H1 (cell line): ENCODE results near the gene FARS2. TPM values are rescaled to one million over a fixed set of nuclear protein-coding genes. Genes with fewer than 3 reads are reported as not detected.

Experiments
- CTCF ChIA-PET: fragments of 300-600 bp; sonication (Branson Sonifier 250); formaldehyde crosslinking; loops from one replicate; lab custom pipeline; 2021; ENCODE audit not compliant: partially characterized antibody; lab: Charles Lee
- POLR2A ChIA-PET: fragments of 300-600 bp; sonication (Branson Sonifier 250); formaldehyde crosslinking; loops from one replicate; lab custom pipeline; 2021; ENCODE audit warnings: inconsistent platforms; ENCODE audit not compliant: partially characterized antibody; lab: Charles Lee
- DNase-seq, 2 experiments: peaks; one replicate each; pipeline versions ENCODE4 v3.0.0 to v3.0.0-alpha.2; 2010 to 2022; ENCODE audit warnings: low spot score in 2 of 2, low read depth in 1 of 2, mixed read lengths in 1 of 2
- FAIRE-seq: peaks from 2 replicates; lab custom pipeline; 2011; peaks lifted over from hg19 to GRCh38; lab: Jason Lieb, UNC
- H2AFZ ChIP-seq: 2 replicates; pipeline ENCODE4 v1.8.1; 2012; ENCODE audit warnings: low read length, inconsistent platforms
- H2AK5ac ChIP-seq: 2 replicates; pipeline ENCODE4 v1.6.1; 2013; ENCODE audit warnings: low read depth, low read length
- H2BK120ac ChIP-seq: replicated peaks from 2 replicates; pipeline ENCODE3; 2013; ENCODE audit warnings: low read depth, low read length, inconsistent platforms
- H2BK12ac ChIP-seq: 2 replicates; pipeline ENCODE4 v1.6.1; 2013; ENCODE audit warnings: low read depth, low read length
- H2BK15ac ChIP-seq: 2 replicates; pipeline ENCODE4 v1.6.1; 2013; ENCODE audit warnings: low read length
- H2BK20ac ChIP-seq: 2 replicates; pipeline ENCODE4 v1.6.1; 2013; ENCODE audit warnings: low read length
- H2BK5ac ChIP-seq: 2 replicates; pipeline ENCODE4 v1.6.1; 2013; ENCODE audit warnings: low read depth, low read length
- H3K14ac ChIP-seq: 2 replicates; pipeline ENCODE4 v1.6.1; 2013; ENCODE audit warnings: inconsistent platforms; ENCODE audit not compliant: insufficient read length
- H3K18ac ChIP-seq: 2 replicates; pipeline ENCODE4 v1.6.1; 2013; ENCODE audit warnings: low read length; ENCODE audit errors: extremely low read depth
- H3K23ac ChIP-seq: 2 replicates; pipeline ENCODE4 v1.6.1; 2013; ENCODE audit warnings: inconsistent platforms; ENCODE audit not compliant: insufficient read length
- H3K23me2 ChIP-seq: 2 replicates; pipeline ENCODE4 v1.6.1; 2013; ENCODE audit warnings: low read depth, low read length
- H3K27ac ChIP-seq: 2 replicates; pipeline ENCODE4 v1.6.1; 2011; ENCODE audit warnings: low read depth, low read length, inconsistent platforms
- H3K27me3 ChIP-seq, 4 experiments: replicated peaks in 1 of 4; 1 replicate in 1 of 4; 2 replicates in 3 of 4; pipeline versions ENCODE4 v1.6.1 to v1.8.1; 2011 to 2013; ENCODE audit warnings: low read length in 3 of 4, mild to moderate bottlenecking in 3 of 4, inconsistent platforms in 2 of 4, mixed read lengths in 2 of 4, moderate library complexity in 1 of 4; ENCODE audit not compliant: control insufficient read depth in 3 of 4, insufficient read depth in 3 of 4; ENCODE audit errors: extremely low read depth in 1 of 4
- H3K36me3 ChIP-seq, 4 experiments: 2 replicates each; pipeline versions ENCODE4 v1.6.1 to v1.8.1; 2011 to 2013; ENCODE audit warnings: mild to moderate bottlenecking in 4 of 4, low read length in 3 of 4, moderate library complexity in 2 of 4, control low read depth in 1 of 4, inconsistent platforms in 1 of 4; ENCODE audit not compliant: insufficient read depth in 4 of 4, control insufficient read depth in 2 of 4
- H3K4ac ChIP-seq: replicated peaks from 2 replicates; pipeline ENCODE3; 2013; ENCODE audit warnings: low read length, low read depth, mixed read lengths, inconsistent platforms; ENCODE audit not compliant: insufficient read length
- H3K4me1 ChIP-seq, 4 experiments: replicated peaks in 1 of 4; 1 replicate in 1 of 4; 2 replicates in 3 of 4; pipeline versions ENCODE4 v1.6.1 to v1.8.1; 2011 to 2013; ENCODE audit warnings: low read length in 3 of 4, inconsistent platforms in 2 of 4, mixed read lengths in 1 of 4; ENCODE audit not compliant: insufficient read depth in 4 of 4, control insufficient read depth in 3 of 4
- H3K4me2 ChIP-seq, 2 experiments: 2 replicates each; pipeline versions ENCODE4 v1.6.1 to v1.8.1; 2011 to 2013; ENCODE audit warnings: low read depth in 2 of 2, low read length in 2 of 2, control low read depth in 1 of 2, inconsistent platforms in 1 of 2, mild to moderate bottlenecking in 1 of 2; ENCODE audit not compliant: insufficient read depth in 1 of 2
- H3K4me3 ChIP-seq, 4 experiments: fragments of 200-600, 300-600 bp in 1 of 4; sonication (generic), shearing (Covaris generic), sonication (Bioruptor Twin) in 1 of 4; 2 replicates each; pipeline versions ENCODE4 v1.5.1 to v1.8.1; 2011 to 2016; ENCODE audit warnings: low read length in 4 of 4, low read depth in 3 of 4, control low read depth in 2 of 4, inconsistent platforms in 2 of 4, mild to moderate bottlenecking in 2 of 4, mixed read lengths in 1 of 4, moderate library complexity in 1 of 4; ENCODE audit not compliant: insufficient read depth in 2 of 4; ENCODE audit errors: extremely low read depth in 1 of 4
- H3K56ac ChIP-seq: replicated peaks from 2 replicates; pipeline ENCODE3; 2013; ENCODE audit warnings: low read depth, mild to moderate bottlenecking, mixed read lengths, low read length, inconsistent platforms; ENCODE audit not compliant: insufficient read length
- H3K79me1 ChIP-seq: 2 replicates; pipeline ENCODE4 v1.6.1; 2013; ENCODE audit warnings: low read depth, low read length, control low read depth
- H3K79me2 ChIP-seq, 2 experiments: 2 replicates each; pipeline versions ENCODE4 v1.6.1 to v1.8.1; 2012 to 2013; ENCODE audit warnings: low read length in 2 of 2, mild to moderate bottlenecking in 2 of 2, inconsistent platforms in 1 of 2; ENCODE audit not compliant: insufficient read depth in 2 of 2, control insufficient read depth in 1 of 2
- H3K9ac ChIP-seq, 4 experiments: replicated peaks in 1 of 4; 1 replicate in 1 of 4; 2 replicates in 3 of 4; pipeline versions ENCODE4 v1.6.1 to v1.8.1; 2011 to 2013; ENCODE audit warnings: low read depth in 3 of 4, low read length in 3 of 4, control low read depth in 2 of 4, mild to moderate bottlenecking in 2 of 4, moderate library complexity in 2 of 4, inconsistent platforms in 1 of 4; ENCODE audit errors: extremely low read depth in 1 of 4
- H3K9me3 ChIP-seq, 2 experiments: 2 replicates each; pipeline versions ENCODE4 v1.6.1 to v1.8.1; 2012 to 2013; ENCODE audit warnings: mild to moderate bottlenecking in 2 of 2, moderate library complexity in 2 of 2, control low read depth in 1 of 2, inconsistent platforms in 1 of 2, low read depth in 1 of 2, low read length in 1 of 2, mixed read lengths in 1 of 2; ENCODE audit not compliant: insufficient read depth in 2 of 2
- H4K20me1 ChIP-seq, 2 experiments: replicated peaks in 1 of 2; 2 replicates each; pipeline versions ENCODE3 to v1.8.1; 2011 to 2013; ENCODE audit warnings: inconsistent platforms in 2 of 2, low read length in 2 of 2, mild to moderate bottlenecking in 1 of 2; ENCODE audit not compliant: insufficient read depth in 2 of 2, control insufficient read depth in 1 of 2
- H4K5ac ChIP-seq: 2 replicates; pipeline ENCODE4 v1.6.1; 2013; ENCODE audit warnings: low read length, low read depth, mixed read lengths, inconsistent platforms; ENCODE audit not compliant: insufficient read length
- H4K8ac ChIP-seq: 2 replicates; pipeline ENCODE4 v1.8.0; 2013; ENCODE audit warnings: mild to moderate bottlenecking, moderate library complexity, low read length, inconsistent platforms; ENCODE audit not compliant: insufficient read depth; ENCODE audit errors: extremely low read depth
- H4K91ac ChIP-seq: replicated peaks from 2 replicates; pipeline ENCODE3; 2013; ENCODE audit warnings: low read length, mixed read lengths, inconsistent platforms; ENCODE audit not compliant: insufficient read length
- POLR2AphosphoS5 ChIP-seq: IDR thresholded peaks from 2 replicates; pipeline ENCODE4 v1.6.1; 2011; ENCODE audit warnings: low read depth, low read length
- SUZ12 ChIP-seq: fragments of 200-600 bp; sonication (generic); IDR thresholded peaks from 2 replicates; pipeline ENCODE4 v1.6.1; 2012; ENCODE audit warnings: mild to moderate bottlenecking, inconsistent platforms, low read length, moderate library complexity, mixed read lengths
- WGBS, 2 experiments: shearing (Covaris generic) in 1 of 2; methylation state at CpG; one replicate each; pipeline versions ENCODE4 v1.1.6 to v1.1.7; 2013 to 2015; ENCODE audit warnings: low lambda C conversion rate in 2 of 2, mixed read lengths in 2 of 2, inconsistent platforms in 1 of 2, low coverage in 1 of 2, missing lambda C conversion rate in 1 of 2; ENCODE audit not compliant: insufficient replicate concordance in 2 of 2, insufficient coverage in 1 of 2, insufficient read length in 1 of 2; ENCODE audit errors: extremely low coverage in 1 of 2, missing lambda C conversion rate in 1 of 2; 5-methylcytosine and 5-hydroxymethylcytosine counted together
- polyA plus RNA-seq, 7 experiments: library from polyadenylated mRNA; depleted of rRNA in 3 of 7; stranded (reverse) in 5 of 7; unstranded in 2 of 7; fragments of >200 nt in 5 of 7; fragments of 200-250 nt in 2 of 7; gene quantifications; 1 replicate in 5 of 7; 2 replicates in 1 of 7; 4 replicates in 1 of 7; pipeline versions ENCODE4 v1.2.1 to v1.2.3, GENCODE V29; 2011 to 2013; ENCODE audit warnings: missing spikeins in 2 of 7, mixed read lengths in 2 of 7
- total RNA-seq: library from RNA; stranded (reverse); fragmentation: NEBNext Ultra II Directional; extraction: Animal tissue kit (Norgen Biotek cat#: 25700); gene quantifications from 2 replicates; pipeline ENCODE4 v1.2.1, GENCODE V29; 2021
- TF ChIP-seq, protein P1 (sequence below): IDR thresholded peaks from 2 replicates; pipeline ENCODE4 v1.6.1; 2011; ENCODE audit warnings: low read depth, mild to moderate bottlenecking, low read length; ENCODE audit not compliant: insufficient read depth

Gene FARS2
- total and polyA plus RNA-seq, 2 of the 8 experiments (the other 6 are each of a cell fraction or from before 2014, with no cell fraction given) = 11.7 to 14.4 TPM

DNA sequence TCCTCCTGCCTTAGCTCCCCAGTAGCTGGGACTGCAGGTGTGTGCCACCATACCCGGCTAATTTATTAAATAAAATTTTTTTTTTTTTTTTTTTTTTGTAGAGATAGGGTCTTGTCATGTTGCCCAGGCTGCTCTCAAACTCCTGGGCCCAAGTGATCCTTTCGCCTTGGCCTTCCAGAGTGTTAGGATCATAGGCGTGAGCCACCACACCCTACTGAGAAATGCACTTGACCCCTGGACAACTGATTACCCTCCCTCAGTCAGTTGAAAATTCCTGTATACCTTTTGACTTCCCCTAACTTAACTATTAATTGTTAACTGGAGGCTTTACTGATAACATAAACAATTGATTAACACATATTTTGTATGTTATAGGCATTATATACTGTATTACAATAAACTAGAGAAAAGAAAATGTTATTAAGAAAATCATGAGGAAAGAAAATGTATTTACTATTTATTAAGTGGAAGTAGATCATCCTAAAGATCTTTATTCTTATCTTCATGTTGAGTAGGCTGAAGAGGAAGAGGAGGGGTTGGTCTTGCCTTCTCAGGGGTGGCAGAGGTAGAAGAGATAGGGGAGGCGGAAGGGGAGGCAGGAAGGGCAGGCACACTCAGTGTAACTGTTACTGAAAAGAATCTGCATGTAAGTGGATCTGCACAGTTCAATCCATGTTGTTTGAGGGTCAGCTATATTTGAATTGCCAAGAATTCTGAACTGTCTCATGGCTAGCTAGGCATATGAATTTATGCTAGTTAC, 104.3 kb downstream of the FARS2 start:
- Histone ChIP-seq H4K5ac (no peak overlapping the region), H4K8ac (no peak overlapping the region), H3K9ac (no peak overlapping the region), H3K14ac (no peak overlapping the region), H3K27me3 (no peaks in the 10 kb centered on the region), H3K23ac (no peak overlapping the region), H4K20me1 (peaks cover 0 to 2% of the 10 kb centered on the region in 2 experiments), H3K79me1 (no peaks in the 10 kb centered on the region; the same call in 1 of the 2 replicates), H4K91ac (no peak overlapping the region), H3K4me2 (no peak overlapping the region), H2AFZ (no peak overlapping the region), H2BK5ac (no peak overlapping the region), H3K4ac (no peak overlapping the region), H2AK5ac (no peak overlapping the region), H2BK15ac (no peak overlapping the region), H2BK120ac (no peak overlapping the region), H3K9me3 (no peaks in the 10 kb centered on the region), H3K4me3 (no peak overlapping the region), H3K18ac (no peak overlapping the region), H3K27ac (no peak overlapping the region), H3K36me3 (no peaks in the 10 kb centered on the region), H3K23me2 (no peaks in the 10 kb centered on the region), H3K56ac (no peak overlapping the region), H3K79me2 (no peaks in the 10 kb centered on the region), H3K4me1 (no peaks in the 10 kb centered on the region), H2BK12ac (no peak overlapping the region), H2BK20ac (no peak overlapping the region)
- DNase-seq (no peak), FAIRE-seq (no peak)
- ChIA-PET POLR2A (no interaction called here), CTCF (interaction anchor here (1.9 kb wide), 1 partner anchor 14 kb away, joined by 7 read pairs; no protein-coding TSS in a partner anchor)
- no peak for TF ChIP-seq SUZ12
- TF ChIP-seq, protein P1, sequence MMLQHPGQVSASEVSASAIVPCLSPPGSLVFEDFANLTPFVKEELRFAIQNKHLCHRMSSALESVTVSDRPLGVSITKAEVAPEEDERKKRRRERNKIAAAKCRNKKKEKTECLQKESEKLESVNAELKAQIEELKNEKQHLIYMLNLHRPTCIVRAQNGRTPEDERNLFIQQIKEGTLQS = no peak
- TF ChIP-seq POLR2AphosphoS5 = no peak
- WGBS, 2 experiments = 92% methylated on average over 4 of the region's 4 CpGs; no CpG with 5 or more reads in 1 of the 2 experiments
